Measurements from ENCODE around the gene SESN1.

The SESN1 gene

GRCh38 chr6:109082188-109082577, 12.5 kb downstream of the SESN1 start:
- TF ChIP-seq ISL1 (CRISPR knock-in tag; IDR thresholded peaks at IDR 0.05) (no peak), CSDC2 (CRISPR knock-in tag; IDR thresholded peaks at IDR 0.05) (no peak), BACH2 (CRISPR knock-in tag; IDR thresholded peaks at IDR 0.05; ENCODE audit: borderline replicate concordance) (no peak), OSR1 (CRISPR knock-in tag; IDR thresholded peaks at IDR 0.05) (no peak), ZNF70 (CRISPR knock-in tag; IDR thresholded peaks at IDR 0.05) (no peak), SNAI2 (CRISPR knock-in tag; IDR thresholded peaks at IDR 0.05) (no peak), RARB (CRISPR knock-in tag; IDR thresholded peaks at IDR 0.05) (no peak)
- TF ChIP-seq, protein P1, sequence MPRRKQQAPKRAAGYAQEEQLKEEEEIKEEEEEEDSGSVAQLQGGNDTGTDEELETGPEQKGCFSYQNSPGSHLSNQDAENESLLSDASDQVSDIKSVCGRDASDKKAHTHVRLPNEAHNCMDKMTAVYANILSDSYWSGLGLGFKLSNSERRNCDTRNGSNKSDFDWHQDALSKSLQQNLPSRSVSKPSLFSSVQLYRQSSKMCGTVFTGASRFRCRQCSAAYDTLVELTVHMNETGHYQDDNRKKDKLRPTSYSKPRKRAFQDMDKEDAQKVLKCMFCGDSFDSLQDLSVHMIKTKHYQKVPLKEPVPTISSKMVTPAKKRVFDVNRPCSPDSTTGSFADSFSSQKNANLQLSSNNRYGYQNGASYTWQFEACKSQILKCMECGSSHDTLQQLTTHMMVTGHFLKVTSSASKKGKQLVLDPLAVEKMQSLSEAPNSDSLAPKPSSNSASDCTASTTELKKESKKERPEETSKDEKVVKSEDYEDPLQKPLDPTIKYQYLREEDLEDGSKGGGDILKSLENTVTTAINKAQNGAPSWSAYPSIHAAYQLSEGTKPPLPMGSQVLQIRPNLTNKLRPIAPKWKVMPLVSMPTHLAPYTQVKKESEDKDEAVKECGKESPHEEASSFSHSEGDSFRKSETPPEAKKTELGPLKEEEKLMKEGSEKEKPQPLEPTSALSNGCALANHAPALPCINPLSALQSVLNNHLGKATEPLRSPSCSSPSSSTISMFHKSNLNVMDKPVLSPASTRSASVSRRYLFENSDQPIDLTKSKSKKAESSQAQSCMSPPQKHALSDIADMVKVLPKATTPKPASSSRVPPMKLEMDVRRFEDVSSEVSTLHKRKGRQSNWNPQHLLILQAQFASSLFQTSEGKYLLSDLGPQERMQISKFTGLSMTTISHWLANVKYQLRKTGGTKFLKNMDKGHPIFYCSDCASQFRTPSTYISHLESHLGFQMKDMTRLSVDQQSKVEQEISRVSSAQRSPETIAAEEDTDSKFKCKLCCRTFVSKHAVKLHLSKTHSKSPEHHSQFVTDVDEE (CRISPR knock-in tag; IDR thresholded peaks at IDR 0.05), result no peak
- TF ChIP-seq, protein P2, sequence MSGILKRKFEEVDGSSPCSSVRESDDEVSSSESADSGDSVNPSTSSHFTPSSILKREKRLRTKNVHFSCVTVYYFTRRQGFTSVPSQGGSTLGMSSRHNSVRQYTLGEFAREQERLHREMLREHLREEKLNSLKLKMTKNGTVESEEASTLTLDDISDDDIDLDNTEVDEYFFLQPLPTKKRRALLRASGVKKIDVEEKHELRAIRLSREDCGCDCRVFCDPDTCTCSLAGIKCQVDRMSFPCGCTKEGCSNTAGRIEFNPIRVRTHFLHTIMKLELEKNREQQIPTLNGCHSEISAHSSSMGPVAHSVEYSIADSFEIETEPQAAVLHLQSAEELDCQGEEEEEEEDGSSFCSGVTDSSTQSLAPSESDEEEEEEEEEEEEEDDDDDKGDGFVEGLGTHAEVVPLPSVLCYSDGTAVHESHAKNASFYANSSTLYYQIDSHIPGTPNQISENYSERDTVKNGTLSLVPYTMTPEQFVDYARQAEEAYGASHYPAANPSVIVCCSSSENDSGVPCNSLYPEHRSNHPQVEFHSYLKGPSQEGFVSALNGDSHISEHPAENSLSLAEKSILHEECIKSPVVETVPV (CRISPR knock-in tag; IDR thresholded peaks at IDR 0.05), result no peak
- no peak for ATAC-seq

GRCh38 chr6:109081516-109082187, 13.0 kb downstream of the SESN1 start:
- no peak for ATAC-seq
- TF ChIP-seq, protein P3, sequence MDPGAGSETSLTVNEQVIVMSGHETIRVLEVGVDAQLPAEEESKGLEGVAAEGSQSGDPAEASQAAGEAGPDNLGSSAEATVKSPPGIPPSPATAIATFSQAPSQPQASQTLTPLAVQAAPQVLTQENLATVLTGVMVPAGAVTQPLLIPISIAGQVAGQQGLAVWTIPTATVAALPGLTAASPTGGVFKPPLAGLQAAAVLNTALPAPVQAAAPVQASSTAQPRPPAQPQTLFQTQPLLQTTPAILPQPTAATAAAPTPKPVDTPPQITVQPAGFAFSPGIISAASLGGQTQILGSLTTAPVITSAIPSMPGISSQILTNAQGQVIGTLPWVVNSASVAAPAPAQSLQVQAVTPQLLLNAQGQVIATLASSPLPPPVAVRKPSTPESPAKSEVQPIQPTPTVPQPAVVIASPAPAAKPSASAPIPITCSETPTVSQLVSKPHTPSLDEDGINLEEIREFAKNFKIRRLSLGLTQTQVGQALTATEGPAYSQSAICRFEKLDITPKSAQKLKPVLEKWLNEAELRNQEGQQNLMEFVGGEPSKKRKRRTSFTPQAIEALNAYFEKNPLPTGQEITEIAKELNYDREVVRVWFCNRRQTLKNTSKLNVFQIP (CRISPR knock-in tag; IDR thresholded peaks at IDR 0.05; ENCODE audit: borderline replicate concordance, low read depth), result no peak
- no peak for TF ChIP-seq TCF4 (CRISPR knock-in tag; IDR thresholded peaks at IDR 0.05; ENCODE audit: borderline replicate concordance)
- no peak for TF ChIP-seq ESRRG (CRISPR knock-in tag; IDR thresholded peaks at IDR 0.05)
- no peak for TF ChIP-seq ARNTL (CRISPR knock-in tag; IDR thresholded peaks at IDR 0.05; ENCODE audit: borderline replicate concordance, low read depth)
- TF ChIP-seq GLIS3 (CRISPR knock-in tag; IDR thresholded peaks at IDR 0.05), result no peak
- TF ChIP-seq ZFP30 (CRISPR knock-in tag; IDR thresholded peaks at IDR 0.05), result no peak
- TF ChIP-seq RARB (CRISPR knock-in tag; IDR thresholded peaks at IDR 0.05), result no peak
- TF ChIP-seq ZC3H10 (CRISPR knock-in tag; IDR thresholded peaks at IDR 0.05), result no peak
- no peak for TF ChIP-seq SNAI2 (CRISPR knock-in tag; IDR thresholded peaks at IDR 0.05)
- no peak for TF ChIP-seq ISL1 (CRISPR knock-in tag; IDR thresholded peaks at IDR 0.05)
- TF ChIP-seq OSR1 (CRISPR knock-in tag; IDR thresholded peaks at IDR 0.05), result no peak

DNA sequence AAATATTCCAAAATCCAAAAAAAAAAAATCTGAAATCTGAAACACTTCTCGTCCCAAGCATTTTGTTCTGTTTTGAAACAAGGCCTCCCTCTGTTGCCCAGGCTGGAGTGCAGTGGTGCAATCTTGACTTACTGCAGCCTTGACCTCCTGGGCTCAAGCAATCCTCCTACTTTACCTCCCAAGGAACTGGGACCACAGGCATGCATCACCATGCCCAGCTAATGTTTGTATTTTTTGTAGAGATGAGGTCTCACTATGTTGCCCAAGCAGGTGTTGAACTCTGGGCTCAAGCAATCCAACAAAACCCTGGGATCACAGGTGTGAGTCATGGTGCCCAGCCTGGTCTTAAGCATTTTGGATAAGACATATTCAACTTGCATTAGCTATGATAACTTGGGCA, 13.6 kb downstream of the SESN1 start:
- TF ChIP-seq ISL1 (CRISPR knock-in tag; IDR thresholded peaks at IDR 0.05) (no peak), ZNF565 (CRISPR knock-in tag; conservative IDR thresholded peaks at IDR 0.05; ENCODE audit: low read depth) (no peak), ARNTL (CRISPR knock-in tag; IDR thresholded peaks at IDR 0.05; ENCODE audit: borderline replicate concordance, low read depth) (no peak), OSR1 (CRISPR knock-in tag; IDR thresholded peaks at IDR 0.05) (no peak), RARB (CRISPR knock-in tag; IDR thresholded peaks at IDR 0.05) (no peak), SNAI2 (CRISPR knock-in tag; IDR thresholded peaks at IDR 0.05) (no peak), ZFP30 (CRISPR knock-in tag; IDR thresholded peaks at IDR 0.05) (no peak), PATZ1 (CRISPR knock-in tag; IDR thresholded peaks at IDR 0.05; ENCODE audit: borderline replicate concordance) (no peak), ZNF8 (CRISPR knock-in tag; IDR thresholded peaks at IDR 0.05) (no peak), CSDC2 (CRISPR knock-in tag; IDR thresholded peaks at IDR 0.05) (no peak), BACH2 (CRISPR knock-in tag; IDR thresholded peaks at IDR 0.05; ENCODE audit: borderline replicate concordance) (no peak), TOX (CRISPR knock-in tag; IDR thresholded peaks at IDR 0.05; ENCODE audit: borderline replicate concordance) (no peak), ZNF70 (CRISPR knock-in tag; IDR thresholded peaks at IDR 0.05) (no peak)
- TF ChIP-seq, protein P4, sequence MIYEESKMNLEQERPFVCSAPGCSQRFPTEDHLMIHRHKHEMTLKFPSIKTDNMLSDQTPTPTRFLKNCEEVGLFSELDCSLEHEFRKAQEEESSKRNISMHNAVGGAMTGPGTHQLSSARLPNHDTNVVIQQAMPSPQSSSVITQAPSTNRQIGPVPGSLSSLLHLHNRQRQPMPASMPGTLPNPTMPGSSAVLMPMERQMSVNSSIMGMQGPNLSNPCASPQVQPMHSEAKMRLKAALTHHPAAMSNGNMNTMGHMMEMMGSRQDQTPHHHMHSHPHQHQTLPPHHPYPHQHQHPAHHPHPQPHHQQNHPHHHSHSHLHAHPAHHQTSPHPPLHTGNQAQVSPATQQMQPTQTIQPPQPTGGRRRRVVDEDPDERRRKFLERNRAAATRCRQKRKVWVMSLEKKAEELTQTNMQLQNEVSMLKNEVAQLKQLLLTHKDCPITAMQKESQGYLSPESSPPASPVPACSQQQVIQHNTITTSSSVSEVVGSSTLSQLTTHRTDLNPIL (CRISPR knock-in tag; IDR thresholded peaks at IDR 0.05; ENCODE audit: low read depth), result no peak
- TF ChIP-seq, protein P3 (CRISPR knock-in tag; IDR thresholded peaks at IDR 0.05; ENCODE audit: borderline replicate concordance, low read depth), result no peak
- TF ChIP-seq, protein P2 (CRISPR knock-in tag; IDR thresholded peaks at IDR 0.05), result no peak

More for the DNA sequence above, 13.6 kb downstream of the SESN1 start:
- no peak for ATAC-seq
